Activated CD4-positive, alpha-beta T cell treated with anti-CD3 and anti-CD28 coated beads, Interleukin-2, Interleukin-6, amounts not matched to agents 100 ng/mL and 50 ng/mL, durations not matched to agents 16 hours and 8 hours (primary cell): ENCODE results near the gene KMT5B.

Source experiments
- DNase-seq: peaks from one replicate; pipeline ENCODE4 v3.0.0-alpha.2; 2020

KMT5B gene

DNA sequence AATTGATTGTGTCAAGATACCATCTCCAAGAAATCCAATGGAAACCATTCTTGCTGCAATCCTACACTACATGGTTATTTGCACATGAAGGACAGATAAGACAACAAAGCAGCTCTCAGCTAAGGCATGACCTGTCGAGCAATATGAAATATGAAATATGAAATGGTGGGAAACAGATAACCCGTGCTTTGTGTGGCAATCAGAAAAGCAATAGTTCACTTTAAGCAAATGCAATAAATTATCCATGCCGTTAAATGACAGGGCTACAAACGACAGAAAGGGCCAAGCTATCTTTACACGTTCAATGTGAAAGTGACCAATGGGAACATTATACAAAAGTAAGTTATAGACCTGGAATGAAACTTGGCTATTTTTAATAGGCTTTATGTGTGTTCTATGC lies 35.2 kb downstream of the KMT5B start:
- DNase-seq: no peak

DNA sequence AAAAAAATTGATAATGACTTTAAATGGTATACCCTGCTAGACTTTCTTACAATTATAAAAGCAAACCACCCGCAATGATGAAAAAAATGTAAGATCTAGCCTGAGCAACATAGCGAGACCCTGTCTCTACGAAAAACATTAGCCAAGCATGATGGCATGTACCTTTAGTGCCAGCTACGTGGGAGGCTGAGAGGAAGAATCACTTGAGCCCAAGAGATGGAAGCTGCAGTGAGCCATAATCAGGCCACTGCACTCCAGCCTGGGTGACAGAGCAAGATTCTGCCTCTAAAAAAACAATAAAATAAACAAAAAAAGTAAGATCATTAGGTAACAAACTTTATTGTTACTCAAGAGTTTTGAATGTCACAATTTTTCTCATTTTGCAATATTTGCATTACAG lies 39.2 kb downstream of the KMT5B start:
- DNase-seq: no peak

DNA sequence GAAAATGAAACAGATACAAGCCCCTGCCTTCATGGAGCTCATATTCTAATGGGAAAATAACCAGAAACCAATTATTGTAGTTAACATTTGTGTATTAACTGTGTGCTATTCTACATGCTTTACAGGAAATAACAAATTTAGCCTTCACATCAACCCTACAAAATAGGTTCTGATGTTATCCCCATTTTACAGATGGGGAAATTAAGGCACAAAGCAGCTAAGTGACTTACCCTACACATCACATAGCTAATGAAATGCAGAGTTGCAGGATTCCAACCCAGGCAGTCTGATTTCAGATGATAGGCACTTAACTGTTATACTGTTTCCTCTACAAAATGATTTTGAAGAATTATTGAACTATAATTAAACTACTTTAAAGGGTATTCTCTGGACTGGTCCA lies 43.7 kb downstream of the KMT5B start:
- no peak for DNase-seq

GRCh38 chr11:68168694-68169093 lies 44.4 kb downstream of the KMT5B start:
- DNase-seq: no peak

GRCh38 chr11:68167474-68167873 lies 45.6 kb downstream of the KMT5B start:
- DNase-seq: no peak

GRCh38 chr11:68166969-68167368 lies 46.1 kb downstream of the KMT5B start:
- no peak for DNase-seq

GRCh38 chr11:68165601-68166000 lies 47.5 kb downstream of the KMT5B start:
- no peak for DNase-seq

GRCh38 chr11:68164437-68164836 lies 48.7 kb downstream of the KMT5B start:
- DNase-seq: no peak

- DNase-seq: no peak
These were observed 49.4 kb downstream of the KMT5B start for GRCh38 chr11:68163691-68164090.

DNA sequence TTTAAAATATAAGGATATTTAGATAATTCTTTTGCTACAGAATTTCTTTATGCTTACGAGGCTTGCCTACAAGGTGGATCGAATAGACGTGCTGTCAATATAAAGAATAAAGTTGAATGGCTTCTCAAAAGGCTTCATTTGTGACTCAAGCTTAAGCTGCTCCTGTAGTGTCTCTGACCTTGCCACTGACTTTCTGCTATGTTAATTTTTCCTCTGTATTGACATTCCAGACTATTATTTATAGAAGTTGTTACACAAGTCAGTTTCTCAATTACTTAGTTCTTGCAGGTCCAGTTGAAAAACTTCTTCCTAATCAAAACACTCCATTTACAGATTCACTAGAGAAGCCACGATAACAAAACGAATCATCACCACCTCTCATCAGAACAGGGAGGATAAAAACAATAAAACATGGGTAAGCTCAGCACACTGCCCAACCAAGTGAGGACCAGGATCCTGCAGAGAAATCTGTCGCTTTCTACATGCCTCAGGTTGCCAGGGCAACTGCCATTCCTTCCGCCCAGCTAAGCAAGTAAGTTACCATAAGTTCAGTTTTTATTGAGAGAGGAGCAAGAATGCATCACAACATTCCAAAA lies 52.9 kb downstream of the KMT5B start:
- DNase-seq: no peak

DNA sequence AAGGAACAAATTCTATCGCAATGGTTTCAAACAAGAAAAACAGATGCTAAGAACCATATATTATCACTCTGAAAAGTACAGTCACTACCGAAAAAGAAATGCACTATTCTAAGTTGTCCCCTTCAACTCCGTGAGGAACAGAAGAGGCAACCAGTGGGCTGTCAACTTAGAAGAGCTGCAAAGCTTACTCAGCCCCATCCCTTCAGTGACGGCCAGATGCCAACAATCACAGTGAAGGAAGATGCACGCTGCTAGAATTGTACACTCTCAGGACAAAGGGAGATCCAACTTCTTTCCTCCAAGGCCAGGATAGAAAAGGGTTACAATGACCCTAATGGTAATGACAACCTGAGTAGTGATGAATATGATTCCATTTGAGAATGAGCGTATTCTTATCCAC lies 53.4 kb downstream of the KMT5B start:
- no peak for DNase-seq

- DNase-seq: no peak
These were observed 53.9 kb downstream of the KMT5B start for GRCh38 chr11:68159161-68159560.

DNA sequence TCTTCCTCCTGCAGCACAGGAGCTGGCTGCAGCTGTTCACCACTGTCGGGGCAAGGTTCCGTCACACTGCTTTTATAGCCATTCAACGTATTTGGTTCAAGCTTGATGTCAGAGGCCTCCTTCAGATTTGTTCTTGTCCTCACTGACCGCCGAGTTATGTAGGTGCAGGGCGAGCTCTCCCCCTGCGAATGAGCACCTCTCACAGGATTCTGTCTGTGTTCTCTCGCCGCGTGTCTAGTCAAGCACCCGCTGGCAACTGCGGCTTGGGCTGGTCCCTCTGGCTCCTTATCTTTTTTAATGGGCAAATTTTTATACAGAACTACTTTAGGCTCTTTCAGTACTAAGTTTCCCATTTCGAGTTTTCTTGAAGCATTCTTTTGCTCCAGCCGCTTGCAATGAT lies 54.5 kb downstream of the KMT5B start:
- no peak for DNase-seq

DNA sequence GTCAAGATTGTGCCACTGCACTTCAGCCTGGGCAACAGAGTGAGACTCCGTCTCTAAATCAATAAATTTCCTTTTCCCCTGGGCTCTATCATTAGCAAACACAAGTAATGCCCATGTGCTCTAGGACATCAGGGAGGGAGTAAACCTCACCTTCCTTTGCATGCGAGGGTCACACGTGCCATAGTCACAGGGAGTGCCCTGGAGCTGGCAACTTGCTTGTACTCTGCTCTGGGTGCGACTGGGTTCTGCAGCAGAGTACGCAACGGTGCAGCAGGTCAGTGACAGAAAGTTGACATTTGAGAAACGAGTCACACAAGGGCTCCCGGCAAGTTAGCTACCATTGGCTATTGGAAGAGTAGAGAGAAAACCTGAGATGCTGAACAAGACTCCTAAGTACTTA lies 59.4 kb downstream of the KMT5B start:
- DNase-seq: no peak

GRCh38 chr11:68150037-68150436 lies 63.1 kb downstream of the KMT5B start:
- DNase-seq: no peak

- DNase-seq: no peak
These were observed 63.7 kb downstream of the KMT5B start for GRCh38 chr11:68149417-68149816.

- no peak for DNase-seq
These were observed 64.2 kb downstream of the KMT5B start for GRCh38 chr11:68148879-68149278.

DNA sequence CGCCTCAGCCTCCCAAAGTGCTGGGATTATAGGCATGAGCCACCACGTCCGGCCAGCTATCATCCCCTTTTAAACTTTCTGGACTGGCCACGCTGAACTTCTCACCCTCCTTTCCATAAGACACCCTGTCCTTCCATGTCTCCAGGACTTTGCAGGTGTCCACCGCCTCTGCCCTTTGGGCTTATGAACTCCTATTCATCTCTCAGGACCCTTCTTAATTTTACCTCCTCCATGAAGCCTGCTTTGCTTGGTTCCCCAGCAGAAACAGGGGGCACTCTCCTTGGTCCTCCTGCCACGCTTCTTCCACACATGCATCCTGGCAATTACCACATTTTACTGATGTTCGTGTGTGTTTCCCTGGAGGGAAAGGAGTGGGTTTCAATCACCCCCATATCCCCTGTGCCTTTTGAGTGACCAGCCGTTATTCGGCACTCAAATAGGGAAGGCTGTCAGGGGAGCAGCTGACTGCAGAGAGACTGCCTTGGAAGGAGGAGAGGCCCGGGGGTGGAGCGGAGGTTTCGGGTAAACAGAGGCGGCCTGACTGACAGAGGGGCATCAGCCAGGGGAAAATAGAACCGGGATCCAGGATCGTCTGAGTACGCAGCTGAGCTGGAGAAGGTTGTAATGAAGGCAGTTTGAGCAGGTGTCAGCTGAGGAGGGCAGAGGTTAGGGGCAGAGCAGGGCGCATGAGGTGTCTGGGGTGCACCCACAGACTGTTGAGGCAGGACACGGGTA lies 64.9 kb downstream of the KMT5B start:
- no peak for DNase-seq

GRCh38 chr11:68146704-68147474 lies 66.2 kb downstream of the KMT5B start:
- DNase-seq: no peak

DNA sequence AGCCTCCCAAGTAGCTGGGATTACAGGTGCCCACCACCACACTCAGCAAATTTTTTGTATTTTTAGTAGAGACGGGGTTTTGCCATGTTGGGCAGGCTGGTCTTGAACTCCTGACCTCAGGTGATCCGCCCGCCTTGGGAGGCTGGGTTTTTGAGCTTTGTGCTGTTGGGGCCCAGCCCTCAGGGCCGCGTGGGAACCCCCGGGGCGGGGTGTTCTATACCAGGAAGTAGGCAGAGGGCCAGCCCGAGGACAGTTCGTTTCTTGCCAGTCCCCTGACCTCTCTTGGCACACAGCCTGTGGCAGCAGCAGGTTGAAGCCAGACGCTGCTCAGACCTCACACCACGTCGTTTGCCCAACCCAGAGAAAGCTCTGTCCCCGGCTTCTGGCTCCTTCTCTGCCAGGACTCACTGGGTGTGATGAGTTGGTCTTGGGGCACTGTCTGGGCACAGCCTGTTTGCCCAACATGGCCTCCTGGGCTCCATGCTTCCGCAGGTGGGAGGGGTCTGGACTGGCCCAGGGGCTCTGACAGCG lies 67.0 kb downstream of the KMT5B start:
- DNase-seq: no peak

DNA sequence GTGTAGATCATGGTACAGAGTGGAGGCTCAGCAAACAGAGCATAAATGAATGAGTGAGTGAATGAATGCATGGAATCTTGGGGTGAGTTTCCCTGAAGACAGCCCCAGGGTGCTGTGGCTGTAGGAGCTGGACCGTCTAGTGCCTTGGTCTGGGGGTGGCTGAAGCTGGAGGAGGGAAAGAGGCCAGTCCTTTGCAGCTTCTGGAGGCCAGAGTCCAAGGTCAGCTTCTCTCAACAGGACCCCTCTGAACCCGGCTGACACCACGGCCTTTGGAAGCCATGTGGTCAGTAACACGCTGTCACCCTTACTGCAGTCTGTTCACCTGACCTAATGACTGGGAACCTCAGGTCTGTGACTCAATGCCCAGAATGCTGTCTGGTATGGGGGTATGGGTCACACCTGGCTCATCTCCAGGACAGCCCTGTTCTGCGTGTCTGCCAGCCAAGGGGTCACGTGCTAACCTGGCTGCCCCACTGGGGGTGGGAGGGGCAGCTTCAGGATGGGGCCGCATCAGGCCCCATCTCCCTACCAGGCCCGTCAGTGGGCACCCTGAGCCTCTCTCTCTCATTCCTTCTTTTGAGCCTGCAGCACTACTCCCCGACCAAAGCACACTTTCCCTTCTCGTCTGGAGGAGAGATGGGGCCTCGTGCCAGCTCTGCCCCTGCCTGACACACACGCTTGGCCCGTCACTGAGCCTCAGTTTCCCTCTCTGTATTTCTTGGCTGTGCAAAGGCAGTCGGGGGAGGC lies 67.8 kb downstream of the KMT5B start:
- no peak for DNase-seq

DNA sequence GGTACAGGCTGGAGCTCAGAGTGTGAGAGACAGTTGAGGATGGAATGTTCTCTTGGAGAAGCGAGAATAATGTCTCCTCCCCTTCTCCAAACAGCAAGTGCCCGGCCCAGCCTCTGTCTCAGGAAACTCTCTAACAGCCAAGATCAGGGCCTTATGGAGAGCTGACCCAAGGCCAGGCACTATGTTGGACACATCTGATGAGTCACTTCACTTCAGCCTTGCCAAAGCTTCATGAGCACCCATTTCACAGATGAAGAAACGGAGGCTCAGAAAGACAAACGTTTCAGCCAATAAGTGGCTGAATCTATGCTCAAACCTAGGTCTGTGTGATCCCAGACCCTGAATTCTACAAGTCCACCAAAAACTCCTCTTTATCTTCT lies 69.8 kb downstream of the KMT5B start:
- no peak for DNase-seq
